ENCODE data around the gene ID2. TPM values are rescaled to one million over a fixed set of nuclear protein-coding genes. Genes with fewer than 3 reads are reported as not detected.
"Not testable (repeated sequence)": the region's sequence is repeated elsewhere in the genome, so short reads cannot be mapped to it uniquely, and the experiment has no call there.

ID2 gene
- polyA plus RNA-seq, 1 donor = 449 TPM

DNA sequence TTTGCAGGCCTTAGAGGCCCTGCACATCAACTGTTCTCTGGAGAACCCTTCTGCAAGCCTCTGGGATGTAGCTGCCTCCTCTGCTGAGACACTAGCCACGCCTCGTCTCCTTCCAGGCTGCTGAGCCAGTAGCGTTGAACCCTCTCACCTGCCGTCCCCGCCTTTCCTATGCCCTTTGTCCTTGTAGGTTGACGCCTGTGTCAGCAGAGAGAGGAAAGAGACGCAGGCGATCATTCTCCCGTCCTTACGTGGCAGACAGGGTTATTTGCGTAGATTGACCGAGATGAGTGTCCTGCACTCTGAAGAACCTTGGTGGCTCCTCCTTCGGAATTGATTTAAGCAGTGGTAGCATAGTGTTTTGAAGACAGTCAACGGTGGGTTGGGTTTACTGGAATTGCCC lies 27.8 kb downstream of the ID2 start:
- Histone ChIP-seq H3K4me1 (ENCODE audit: control insufficient read depth, insufficient read depth, low read length) (peaks cover 6% of the 10 kb centered on the region), H3K27me3 (ENCODE audit: control insufficient read depth, insufficient read depth, low read length) (no peaks in the 10 kb centered on the region), H3K36me3 (ENCODE audit: control insufficient read depth, insufficient read depth, low read length) (no peaks in the 10 kb centered on the region), H3K4me3 (ENCODE audit: low read length) (no peak overlapping the region), H3K9me3 (ENCODE audit: control insufficient read depth, low read depth, low read length) (no peaks in the 10 kb centered on the region), H3K27ac (ENCODE audit: low read length) (peak overlapping the region; percentile 24)
- DNase-seq = peak; percentile 73 to 88
- WGBS (ENCODE audit: insufficient coverage, low lambda C conversion rate) = no CpG with 5 or more reads among the region's 14 CpGs

- DNase-seq = no peak
- H3K36me3 ChIP-seq (ENCODE audit: control insufficient read depth, insufficient read depth, low read length) = no peaks in the 10 kb centered on the region
- H3K4me3 ChIP-seq (ENCODE audit: low read length) = no peak overlapping the region
- H3K27ac ChIP-seq (ENCODE audit: low read length) = no peak overlapping the region
- H3K27me3 ChIP-seq (ENCODE audit: control insufficient read depth, insufficient read depth, low read length) = no peaks in the 10 kb centered on the region
- 100% methylated on average over 1 of the region's 3 CpGs for WGBS (ENCODE audit: insufficient coverage, low lambda C conversion rate)
- H3K4me1 ChIP-seq (ENCODE audit: control insufficient read depth, insufficient read depth, low read length) = peaks cover 6% of the 10 kb centered on the region
- H3K9me3 ChIP-seq (ENCODE audit: control insufficient read depth, low read depth, low read length) = no peaks in the 10 kb centered on the region
Measured at GRCh38 chr2:8710951-8711350, 29.1 kb downstream of the ID2 start.

DNA sequence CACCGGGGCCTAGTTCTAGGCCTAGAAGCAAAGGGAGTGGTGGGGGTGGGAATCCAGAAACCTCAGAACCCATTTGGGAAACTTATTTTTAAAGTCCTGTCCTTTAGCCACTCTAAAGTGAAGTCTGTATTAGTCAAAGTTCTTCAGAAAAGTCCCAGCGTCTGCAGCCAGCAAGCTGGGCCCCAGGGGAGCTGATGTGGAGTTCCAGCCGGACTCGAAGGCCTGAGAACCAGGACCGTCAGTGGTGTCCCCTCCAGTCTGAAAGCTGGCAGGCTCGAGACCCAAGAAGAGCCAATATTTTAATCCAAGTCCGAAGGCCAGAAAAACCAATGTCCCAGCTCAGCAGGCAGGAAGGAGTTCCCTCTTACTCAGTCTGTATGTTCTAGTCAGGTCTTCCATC lies 32.4 kb downstream of the ID2 start:
- Histone ChIP-seq H3K4me1 (ENCODE audit: control insufficient read depth, insufficient read depth, low read length) (peaks cover 2% of the 10 kb centered on the region), H3K27ac (ENCODE audit: low read length) (no peak overlapping the region), H3K4me3 (ENCODE audit: low read length) (no peak overlapping the region), H3K36me3 (ENCODE audit: control insufficient read depth, insufficient read depth, low read length) (no peaks in the 10 kb centered on the region), H3K9me3 (ENCODE audit: control insufficient read depth, low read depth, low read length) (no peaks in the 10 kb centered on the region), H3K27me3 (ENCODE audit: control insufficient read depth, insufficient read depth, low read length) (no peaks in the 10 kb centered on the region)
- WGBS (ENCODE audit: insufficient coverage, low lambda C conversion rate) = no CpG with 5 or more reads among the region's 7 CpGs
- DNase-seq = no peak

DNA sequence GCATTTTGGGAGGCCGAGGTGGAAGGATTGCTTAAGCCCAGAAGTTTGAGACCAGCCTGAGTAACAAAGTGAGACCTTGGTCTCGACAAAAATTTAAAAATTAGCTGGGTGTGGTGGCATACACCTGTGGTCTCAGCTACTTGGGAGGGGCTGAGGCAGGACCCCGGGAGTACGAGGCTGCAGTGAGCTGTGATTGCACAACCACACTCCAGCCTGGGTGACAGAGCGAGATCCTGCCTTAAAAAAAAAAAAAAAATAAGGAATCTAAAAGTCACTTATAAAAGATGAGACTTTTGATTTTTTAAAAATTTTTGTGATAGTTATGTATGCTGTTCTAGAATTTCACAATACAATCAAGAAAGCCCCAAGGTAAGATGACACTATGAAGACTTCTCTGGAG lies 33.1 kb downstream of the ID2 start:
- DNase-seq = no peak
- H3K27ac ChIP-seq (ENCODE audit: low read length) = no peak overlapping the region
- H3K4me3 ChIP-seq (ENCODE audit: low read length) = no peak overlapping the region
- H3K4me1 ChIP-seq (ENCODE audit: control insufficient read depth, insufficient read depth, low read length) = no peaks in the 10 kb centered on the region
- H3K9me3 ChIP-seq (ENCODE audit: control insufficient read depth, low read depth, low read length) = no peaks in the 10 kb centered on the region
- no CpG with 5 or more reads among the region's 5 CpGs for WGBS (ENCODE audit: insufficient coverage, low lambda C conversion rate)
- no peaks in the 10 kb centered on the region for H3K36me3 ChIP-seq (ENCODE audit: control insufficient read depth, insufficient read depth, low read length)
- H3K27me3 ChIP-seq (ENCODE audit: control insufficient read depth, insufficient read depth, low read length) = no peaks in the 10 kb centered on the region

GRCh38 chr2:8719528-8719927 lies 37.7 kb downstream of the ID2 start:
- no peaks in the 10 kb centered on the region for H3K4me1 ChIP-seq (ENCODE audit: control insufficient read depth, insufficient read depth, low read length)

DNA sequence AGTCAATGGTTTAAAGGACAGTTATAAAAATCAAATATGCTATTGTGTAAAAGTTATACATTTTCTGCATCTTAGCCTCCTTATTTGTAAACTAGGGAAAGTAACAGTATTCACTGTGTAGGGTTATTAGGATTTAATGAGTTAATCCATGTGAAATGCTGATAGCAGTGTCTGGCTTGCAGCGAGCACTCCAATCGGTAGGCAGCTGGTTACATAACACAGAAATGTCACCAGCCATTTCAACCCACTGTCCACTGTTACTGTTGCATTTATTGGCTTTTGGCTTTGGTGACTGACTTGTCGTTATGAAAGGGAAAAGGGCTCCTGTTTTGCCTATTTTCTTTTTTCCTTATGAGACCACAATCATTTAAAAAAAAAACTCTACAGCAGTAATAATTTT lies 38.9 kb downstream of the ID2 start:
- no peaks in the 10 kb centered on the region for H3K4me1 ChIP-seq (ENCODE audit: control insufficient read depth, insufficient read depth, low read length)
- H3K27me3 ChIP-seq (ENCODE audit: control insufficient read depth, insufficient read depth, low read length) = no peaks in the 10 kb centered on the region
- DNase-seq = no peak
- no peak overlapping the region for H3K27ac ChIP-seq (ENCODE audit: low read length)
- no peak overlapping the region for H3K4me3 ChIP-seq (ENCODE audit: low read length)
- no peaks in the 10 kb centered on the region for H3K36me3 ChIP-seq (ENCODE audit: control insufficient read depth, insufficient read depth, low read length)
- no peaks in the 10 kb centered on the region for H3K9me3 ChIP-seq (ENCODE audit: control insufficient read depth, low read depth, low read length)
- 78% methylated on average over 1 of the region's 3 CpGs for WGBS (ENCODE audit: insufficient coverage, low lambda C conversion rate)

More at GRCh38 chr2:8719528-8719927, 37.7 kb downstream of the ID2 start:
- WGBS (ENCODE audit: insufficient coverage, low lambda C conversion rate) = no CpG with 5 or more reads among the region's 3 CpGs
- Histone ChIP-seq H3K36me3 (ENCODE audit: control insufficient read depth, insufficient read depth, low read length) (no peaks in the 10 kb centered on the region), H3K4me3 (ENCODE audit: low read length) (no peak overlapping the region), H3K9me3 (ENCODE audit: control insufficient read depth, low read depth, low read length) (no peaks in the 10 kb centered on the region), H3K27ac (ENCODE audit: low read length) (no peak overlapping the region), H3K27me3 (ENCODE audit: control insufficient read depth, insufficient read depth, low read length) (no peaks in the 10 kb centered on the region)
- DNase-seq = no peak

DNA sequence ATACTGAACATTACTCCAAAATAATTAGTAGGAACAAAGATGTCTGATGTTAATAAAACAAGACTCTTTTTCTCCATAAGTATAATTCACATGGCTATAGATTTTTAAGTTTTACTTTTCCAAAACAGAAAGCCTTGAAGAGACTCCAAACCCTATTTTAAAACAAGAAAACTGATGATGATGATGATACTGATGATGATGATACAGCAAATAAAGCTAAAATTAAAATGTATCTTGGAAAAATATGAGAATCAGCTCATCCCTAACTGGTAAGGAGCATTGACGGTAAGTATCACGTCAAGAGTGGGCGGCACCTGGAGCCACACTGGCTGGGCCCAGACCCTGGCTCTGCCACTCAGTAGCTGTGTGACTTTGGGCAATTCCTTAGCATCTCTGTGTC lies 39.6 kb downstream of the ID2 start:
- H3K9me3 ChIP-seq (ENCODE audit: control insufficient read depth, low read depth, low read length) = no peaks in the 10 kb centered on the region
- WGBS (ENCODE audit: insufficient coverage, low lambda C conversion rate) = no CpG with 5 or more reads among the region's 3 CpGs
- DNase-seq = no peak

DNA sequence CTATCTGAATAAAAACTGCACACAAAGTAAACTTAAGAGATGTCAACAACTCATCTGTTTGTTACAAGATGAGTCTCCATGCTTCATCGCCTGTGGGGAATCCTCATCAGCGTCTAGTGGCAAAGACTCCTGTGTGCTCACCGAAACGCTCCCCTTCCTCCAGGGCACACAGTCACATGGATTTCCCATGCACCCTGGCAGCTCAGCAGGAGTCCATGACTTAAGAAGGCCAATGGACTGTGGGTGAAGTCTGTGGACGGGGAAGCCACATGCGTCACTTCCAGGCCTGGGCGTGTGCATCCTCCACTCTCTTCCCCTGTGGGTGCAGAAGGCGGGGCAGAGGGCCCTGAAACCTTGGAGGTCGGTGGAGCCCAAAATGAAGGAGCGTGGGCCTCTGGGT lies 41.1 kb downstream of the ID2 start:
- Histone ChIP-seq H3K9me3 (ENCODE audit: control insufficient read depth, low read depth, low read length) (no peaks in the 10 kb centered on the region), H3K27ac (ENCODE audit: low read length) (no peak overlapping the region), H3K27me3 (ENCODE audit: control insufficient read depth, insufficient read depth, low read length) (no peaks in the 10 kb centered on the region), H3K4me1 (ENCODE audit: control insufficient read depth, insufficient read depth, low read length) (no peaks in the 10 kb centered on the region), H3K4me3 (ENCODE audit: low read length) (no peak overlapping the region), H3K36me3 (ENCODE audit: control insufficient read depth, insufficient read depth, low read length) (peaks cover 4% of the 10 kb centered on the region)
- no peak for DNase-seq
- no CpG with 5 or more reads among the region's 10 CpGs for WGBS (ENCODE audit: insufficient coverage, low lambda C conversion rate)

More for the DNA sequence above, 39.6 kb downstream of the ID2 start:
- H3K36me3 ChIP-seq (ENCODE audit: control insufficient read depth, insufficient read depth, low read length) = no peaks in the 10 kb centered on the region
- H3K27me3 ChIP-seq (ENCODE audit: control insufficient read depth, insufficient read depth, low read length) = no peaks in the 10 kb centered on the region
- no peaks in the 10 kb centered on the region for H3K4me1 ChIP-seq (ENCODE audit: control insufficient read depth, insufficient read depth, low read length)
- no peak overlapping the region for H3K27ac ChIP-seq (ENCODE audit: low read length)
- no peak overlapping the region for H3K4me3 ChIP-seq (ENCODE audit: low read length)

DNA sequence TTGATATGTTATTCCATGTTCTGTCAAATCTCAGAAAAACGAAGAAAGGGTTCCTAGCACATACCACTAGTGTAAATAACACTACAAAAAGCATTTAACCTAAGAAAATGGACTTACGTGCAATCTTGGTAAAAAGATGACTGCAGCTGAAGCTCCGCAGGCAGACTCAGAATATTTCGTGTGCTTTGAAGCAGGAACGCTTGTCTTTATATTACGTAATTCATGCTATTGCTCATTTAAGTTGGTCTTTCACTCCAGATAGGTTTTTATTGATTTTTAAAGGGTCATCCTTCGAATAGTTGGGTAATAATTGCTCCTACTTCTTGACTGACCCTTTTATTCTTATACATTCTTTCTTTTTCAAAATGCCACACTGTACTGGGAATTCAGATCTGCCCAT lies 44.0 kb downstream of the ID2 start:
- 78% methylated on average over 2 of the region's 7 CpGs for WGBS (ENCODE audit: insufficient coverage, low lambda C conversion rate)
- Histone ChIP-seq H3K9me3 (ENCODE audit: control insufficient read depth, low read depth, low read length) (no peaks in the 10 kb centered on the region), H3K27ac (ENCODE audit: low read length) (no peak overlapping the region), H3K36me3 (ENCODE audit: control insufficient read depth, insufficient read depth, low read length) (peaks cover 20% of the 10 kb centered on the region), H3K4me3 (ENCODE audit: low read length) (no peak overlapping the region), H3K4me1 (ENCODE audit: control insufficient read depth, insufficient read depth, low read length) (no peaks in the 10 kb centered on the region), H3K27me3 (ENCODE audit: control insufficient read depth, insufficient read depth, low read length) (no peaks in the 10 kb centered on the region)
- no peak for DNase-seq

GRCh38 chr2:8728305-8729015 lies 46.6 kb downstream of the ID2 start:
- no peak overlapping the region for H3K4me3 ChIP-seq (ENCODE audit: low read length)
- no peak for DNase-seq
- H3K27ac ChIP-seq (ENCODE audit: low read length) = no peak overlapping the region
- no peaks in the 10 kb centered on the region for H3K27me3 ChIP-seq (ENCODE audit: control insufficient read depth, insufficient read depth, low read length)
- 100% methylated on average over 2 of the region's 7 CpGs for WGBS (ENCODE audit: insufficient coverage, low lambda C conversion rate)
- peaks cover 44% of the 10 kb centered on the region for H3K36me3 ChIP-seq (ENCODE audit: control insufficient read depth, insufficient read depth, low read length)
- no peaks in the 10 kb centered on the region for H3K9me3 ChIP-seq (ENCODE audit: control insufficient read depth, low read depth, low read length)
- H3K4me1 ChIP-seq (ENCODE audit: control insufficient read depth, insufficient read depth, low read length) = no peaks in the 10 kb centered on the region

DNA sequence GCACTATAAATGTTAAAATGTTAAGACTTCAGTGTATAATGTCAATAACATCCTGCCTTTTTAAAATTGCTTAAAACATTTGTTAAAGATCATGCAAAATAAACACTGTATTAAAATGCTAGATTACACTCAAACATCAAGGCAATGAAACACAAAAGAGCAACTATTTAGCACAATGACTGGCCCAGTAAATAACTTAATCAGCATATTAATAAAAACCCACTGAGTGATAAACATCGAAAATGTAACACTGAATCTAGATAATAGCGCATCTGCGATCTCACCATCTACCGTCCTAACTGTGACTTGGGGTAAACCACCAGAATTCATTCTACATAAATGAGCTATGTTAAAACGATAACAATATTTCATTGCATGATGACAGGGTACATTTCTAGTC lies 47.2 kb downstream of the ID2 start:
- DNase-seq; H3K4me1 ChIP-seq (ENCODE audit: control insufficient read depth, insufficient read depth, low read length); H3K27me3 ChIP-seq (ENCODE audit: control insufficient read depth, insufficient read depth, low read length); H3K27ac ChIP-seq (ENCODE audit: low read length); H3K4me3 ChIP-seq (ENCODE audit: low read length); H3K9me3 ChIP-seq (ENCODE audit: control insufficient read depth, low read depth, low read length): not testable (repeated sequence)
- WGBS (ENCODE audit: insufficient coverage, low lambda C conversion rate) = 29% methylated on average over 1 of the region's 5 CpGs
- peaks cover 49% of the 10 kb centered on the region for H3K36me3 ChIP-seq (ENCODE audit: control insufficient read depth, insufficient read depth, low read length)
